Panc1 (cell line): ENCODE measurements around the gene TGDS. TPM values are rescaled to one million over a fixed set of nuclear protein-coding genes. Genes with fewer than 3 reads are reported as not detected.

Source experiments
- ATAC-seq: fragments of 200-7000 bp; cut with Tn5 transposase; 2 replicates; pipeline ENCODE4 v1.9.1; 2020; ENCODE audit warnings: mild to moderate bottlenecking, moderate library complexity
- BruUV-seq: library from RNA; stranded (reverse); fragments of 400-500 nt; replicated peaks from 2 replicates; lab custom pipeline; 2021; lab: Mats Ljungman, UMichigan
- CTCF ChIA-PET: fragments of 300-600 bp; sonication (Branson Sonifier 250); formaldehyde crosslinking; loops from one replicate; lab custom pipeline; 2022; ENCODE audit warnings: antibody characterized with exemption; lab: Charles Lee
- POLR2A ChIA-PET: fragments of 300-600 bp; sonication (Branson Sonifier 250); formaldehyde crosslinking; loops from one replicate; lab custom pipeline; 2022; ENCODE audit warnings: antibody characterized with exemption; lab: Charles Lee
- DNase-seq: peaks from one replicate; pipeline ENCODE4 v3.0.0-alpha.2; 2010; ENCODE audit warnings: low read depth, low spot score
- H3K27ac ChIP-seq: 2 replicates; pipeline ENCODE4 v1.5.1; 2011; ENCODE audit warnings: mild to moderate bottlenecking, low read length, inconsistent platforms
- H3K27me3 ChIP-seq: fragments of 200-500 bp; sonication (Bioruptor generic); 2 replicates; pipeline ENCODE4 v1.6.0; 2014; ENCODE audit warnings: low read length, inconsistent platforms; ENCODE audit not compliant: control insufficient read depth, insufficient read depth
- H3K36me3 ChIP-seq: fragments of 200-500 bp; sonication (Bioruptor generic); 2 replicates; pipeline ENCODE4 v1.5.1; 2014; ENCODE audit warnings: inconsistent platforms, mild to moderate bottlenecking, low read length, moderate library complexity; ENCODE audit not compliant: control insufficient read depth, insufficient read depth
- H3K4me1 ChIP-seq: 2 replicates; pipeline ENCODE4 v1.5.1; 2011; ENCODE audit warnings: inconsistent platforms, mild to moderate bottlenecking, low read length, moderate library complexity; ENCODE audit not compliant: control insufficient read depth, insufficient read depth
- H3K4me3 ChIP-seq, 2 experiments: 2 replicates each; pipeline ENCODE4 v1.5.1; 2011 to 2012; ENCODE audit warnings: low read depth in 2 of 2, low read length in 2 of 2, mild to moderate bottlenecking in 2 of 2, inconsistent platforms in 1 of 2, moderate library complexity in 1 of 2
- H3K9me3 ChIP-seq: fragments of 200-500 bp; sonication (Bioruptor generic); 2 replicates; pipeline ENCODE4 v1.5.1; 2014; ENCODE audit warnings: low read depth, mild to moderate bottlenecking, inconsistent platforms, low read length, moderate library complexity; ENCODE audit not compliant: control insufficient read depth, insufficient read depth
- CTCF ChIP-seq: fragments of 450-650 bp; IDR thresholded peaks from 2 replicates; pipeline ENCODE4 v1.5.1; 2017; ENCODE audit warnings: mild to moderate bottlenecking
- POLR2AphosphoS5 ChIP-seq: IDR thresholded peaks from 2 replicates; pipeline ENCODE4 v1.6.1; 2012; ENCODE audit warnings: mild to moderate bottlenecking, low read depth, low read length, moderate library complexity
- SIN3A ChIP-seq: IDR thresholded peaks from 2 replicates; pipeline ENCODE4 v1.6.1; 2012; ENCODE audit warnings: low read depth, mild to moderate bottlenecking, low read length, moderate library complexity, borderline replicate concordance; ENCODE audit not compliant: insufficient read depth
- TCF7L2 ChIP-seq: IDR thresholded peaks from 2 replicates; pipeline ENCODE4 v1.6.1; 2011; ENCODE audit warnings: mild to moderate bottlenecking, low read depth, low read length, inconsistent platforms
- in situ Hi-C: cut with HindIII; loops from 2 replicates; pipeline ENCODE4 v1.10.0; 2016; ENCODE audit warnings: low sequenced_read_pairs, low pct_unique_long_range_greater_than_20kb
- intact Hi-C: fragments of 100-400 bp; cut with micrococcal nuclease; formaldehyde crosslinking; loops from one replicate; pipeline ENCODE4 v1.10.0; 2022; ENCODE audit not compliant: unreplicated experiment
- total RNA-seq: library from RNA; stranded (reverse); gene quantifications from one replicate; pipeline ENCODE4 v1.2.1, GENCODE V29; 2021; ENCODE audit not compliant: unreplicated experiment
- TF ChIP-seq, protein P1 (sequence below), 2 experiments: IDR thresholded peaks; 2 replicates each; pipeline ENCODE4 v1.6.1; 2011 to 2012; ENCODE audit warnings: low read depth in 2 of 2, control low read depth in 1 of 2, low read length in 1 of 2, mild to moderate bottlenecking in 1 of 2, moderate library complexity in 1 of 2; ENCODE audit not compliant: insufficient read depth in 1 of 2

The TGDS gene
- total RNA-seq, 1 experiment from 2014 or later: 7.9 TPM

DNA sequence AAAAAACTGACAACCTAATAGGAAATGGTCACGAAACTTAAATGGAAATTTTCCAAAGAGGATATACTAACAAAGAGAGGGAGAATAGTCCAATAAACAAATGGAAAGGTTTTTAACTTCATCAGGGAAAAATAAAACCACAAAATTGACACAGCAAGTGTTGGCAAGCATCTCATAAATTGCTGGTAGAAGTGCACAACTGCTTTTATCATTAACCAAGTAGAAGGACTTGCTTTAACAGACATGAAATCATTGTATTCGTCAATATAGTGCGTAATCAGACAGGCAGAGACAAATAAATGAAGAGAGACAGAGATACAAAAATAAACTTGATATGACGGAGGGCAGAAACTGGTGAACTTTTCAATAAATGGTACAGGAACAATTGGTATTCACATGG, 7.4 kb downstream of the TGDS start:
- no peaks in the 10 kb centered on the region for H3K27me3 ChIP-seq
- TSS peak; percentile 29 for BruUV-seq
- no peak for ATAC-seq
- no peaks in the 10 kb centered on the region for H3K9me3 ChIP-seq
- TF ChIP-seq, protein P1, sequence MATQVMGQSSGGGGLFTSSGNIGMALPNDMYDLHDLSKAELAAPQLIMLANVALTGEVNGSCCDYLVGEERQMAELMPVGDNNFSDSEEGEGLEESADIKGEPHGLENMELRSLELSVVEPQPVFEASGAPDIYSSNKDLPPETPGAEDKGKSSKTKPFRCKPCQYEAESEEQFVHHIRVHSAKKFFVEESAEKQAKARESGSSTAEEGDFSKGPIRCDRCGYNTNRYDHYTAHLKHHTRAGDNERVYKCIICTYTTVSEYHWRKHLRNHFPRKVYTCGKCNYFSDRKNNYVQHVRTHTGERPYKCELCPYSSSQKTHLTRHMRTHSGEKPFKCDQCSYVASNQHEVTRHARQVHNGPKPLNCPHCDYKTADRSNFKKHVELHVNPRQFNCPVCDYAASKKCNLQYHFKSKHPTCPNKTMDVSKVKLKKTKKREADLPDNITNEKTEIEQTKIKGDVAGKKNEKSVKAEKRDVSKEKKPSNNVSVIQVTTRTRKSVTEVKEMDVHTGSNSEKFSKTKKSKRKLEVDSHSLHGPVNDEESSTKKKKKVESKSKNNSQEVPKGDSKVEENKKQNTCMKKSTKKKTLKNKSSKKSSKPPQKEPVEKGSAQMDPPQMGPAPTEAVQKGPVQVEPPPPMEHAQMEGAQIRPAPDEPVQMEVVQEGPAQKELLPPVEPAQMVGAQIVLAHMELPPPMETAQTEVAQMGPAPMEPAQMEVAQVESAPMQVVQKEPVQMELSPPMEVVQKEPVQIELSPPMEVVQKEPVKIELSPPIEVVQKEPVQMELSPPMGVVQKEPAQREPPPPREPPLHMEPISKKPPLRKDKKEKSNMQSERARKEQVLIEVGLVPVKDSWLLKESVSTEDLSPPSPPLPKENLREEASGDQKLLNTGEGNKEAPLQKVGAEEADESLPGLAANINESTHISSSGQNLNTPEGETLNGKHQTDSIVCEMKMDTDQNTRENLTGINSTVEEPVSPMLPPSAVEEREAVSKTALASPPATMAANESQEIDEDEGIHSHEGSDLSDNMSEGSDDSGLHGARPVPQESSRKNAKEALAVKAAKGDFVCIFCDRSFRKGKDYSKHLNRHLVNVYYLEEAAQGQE (IDR thresholded peaks at IDR 0.05; ENCODE audit: insufficient read depth in 1 of 2, low read depth in 2 of 2, low read length in 1 of 2): no peak
- TF ChIP-seq POLR2AphosphoS5 (no peak), CTCF (no peak), TCF7L2 (no peak), SIN3A (no peak)
- H3K27ac ChIP-seq: no peak overlapping the region
- DNase-seq: no peak
- CTCF ChIA-PET: no interaction called here
- in situ Hi-C loops (no loop called here), intact Hi-C loops (no loop called here)
- no peak overlapping the region for H3K4me3 ChIP-seq
- H3K4me1 ChIP-seq: no peaks in the 10 kb centered on the region; the same call in 1 of the 2 replicates
- peaks cover 3% of the 10 kb centered on the region; the same call in 1 of the 2 replicates for H3K36me3 ChIP-seq
- POLR2A ChIA-PET: no interaction called here

DNA sequence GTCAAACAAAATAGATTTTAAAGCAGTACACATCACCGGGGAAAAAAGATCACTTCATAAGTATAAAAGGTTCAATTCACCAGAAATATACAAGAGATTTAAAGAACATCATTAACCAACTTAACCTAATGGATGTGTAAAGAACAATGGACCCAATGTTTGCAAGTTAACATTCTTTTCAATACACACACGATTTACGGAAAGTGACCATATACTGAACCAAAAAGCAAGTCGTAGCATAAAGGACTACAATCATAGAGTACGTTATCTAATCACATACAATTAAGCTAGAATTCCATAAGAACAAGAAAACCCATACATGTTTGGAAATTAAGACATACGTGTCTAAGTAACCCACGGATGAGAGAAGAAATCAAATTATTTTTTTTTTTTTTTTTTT, 9.6 kb downstream of the TGDS start:
- H3K36me3 ChIP-seq: peaks cover 8% of the 10 kb centered on the region; the same call in 1 of the 2 replicates
- in situ Hi-C loops: no loop called here
- ChIA-PET CTCF (no interaction called here), POLR2A (interaction anchor here (0.7 kb wide), 1 partner anchor 10 kb away, joined by 11 read pairs; the partner anchor contains the start of gene TGDS)
- TF ChIP-seq POLR2AphosphoS5: no peak
- TF ChIP-seq, protein P1 (IDR thresholded peaks at IDR 0.05; ENCODE audit: insufficient read depth in 1 of 2, low read depth in 2 of 2, low read length in 1 of 2): no peak
- TF ChIP-seq CTCF: no peak
- TF ChIP-seq TCF7L2: no peak
- TF ChIP-seq SIN3A: no peak
- no peaks in the 10 kb centered on the region for H3K9me3 ChIP-seq
- no peak for DNase-seq
- H3K4me1 ChIP-seq: no peaks in the 10 kb centered on the region
- ATAC-seq: no peak
- intact Hi-C loops: no loop called here
- no peak overlapping the region for H3K4me3 ChIP-seq
- BruUV-seq: no TSS peak
- H3K27ac ChIP-seq: no peak overlapping the region
- H3K27me3 ChIP-seq: no peaks in the 10 kb centered on the region
